Loucy (cell line): ENCODE data around the gene PIK3CB.

Source experiments
- EZH2phosphoT487 ChIP-seq: fragments of 200-600 bp; IDR thresholded peaks from 2 replicates; pipeline ENCODE4 v1.6.1; 2018; ENCODE audit warnings: antibody characterized with exemption, mild to moderate bottlenecking, moderate library complexity, borderline replicate concordance
- TF ChIP-seq, protein P1 (sequence below): fragments of 200-600 bp; sonication (generic); conservative IDR thresholded peaks from 2 replicates; pipeline ENCODE4 v1.5.1; 2014; ENCODE audit warnings: mild to moderate bottlenecking, antibody characterized with exemption, low read length

DNA sequence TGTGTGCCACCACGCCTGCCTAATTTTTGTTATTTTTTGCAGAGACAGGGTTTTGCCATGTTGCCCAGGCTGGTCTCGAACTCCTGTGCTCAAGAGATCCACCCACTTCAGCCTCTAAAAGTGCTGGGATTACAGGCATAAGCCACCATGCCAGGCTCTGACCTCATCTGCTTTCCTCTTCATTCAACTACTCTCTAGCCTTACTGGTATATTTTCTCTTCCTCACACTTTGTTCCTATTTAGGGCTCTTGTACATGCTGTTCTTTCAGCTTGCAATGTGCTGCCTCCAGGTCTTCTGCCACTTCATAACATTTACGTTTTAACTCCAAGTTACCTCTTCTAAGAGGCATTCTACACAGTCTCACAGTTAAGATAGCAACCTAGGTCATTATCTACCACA, 34.9 kb downstream of the PIK3CB start:
- TF ChIP-seq, protein P1, sequence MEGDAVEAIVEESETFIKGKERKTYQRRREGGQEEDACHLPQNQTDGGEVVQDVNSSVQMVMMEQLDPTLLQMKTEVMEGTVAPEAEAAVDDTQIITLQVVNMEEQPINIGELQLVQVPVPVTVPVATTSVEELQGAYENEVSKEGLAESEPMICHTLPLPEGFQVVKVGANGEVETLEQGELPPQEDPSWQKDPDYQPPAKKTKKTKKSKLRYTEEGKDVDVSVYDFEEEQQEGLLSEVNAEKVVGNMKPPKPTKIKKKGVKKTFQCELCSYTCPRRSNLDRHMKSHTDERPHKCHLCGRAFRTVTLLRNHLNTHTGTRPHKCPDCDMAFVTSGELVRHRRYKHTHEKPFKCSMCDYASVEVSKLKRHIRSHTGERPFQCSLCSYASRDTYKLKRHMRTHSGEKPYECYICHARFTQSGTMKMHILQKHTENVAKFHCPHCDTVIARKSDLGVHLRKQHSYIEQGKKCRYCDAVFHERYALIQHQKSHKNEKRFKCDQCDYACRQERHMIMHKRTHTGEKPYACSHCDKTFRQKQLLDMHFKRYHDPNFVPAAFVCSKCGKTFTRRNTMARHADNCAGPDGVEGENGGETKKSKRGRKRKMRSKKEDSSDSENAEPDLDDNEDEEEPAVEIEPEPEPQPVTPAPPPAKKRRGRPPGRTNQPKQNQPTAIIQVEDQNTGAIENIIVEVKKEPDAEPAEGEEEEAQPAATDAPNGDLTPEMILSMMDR = no peak
- TF ChIP-seq EZH2phosphoT487 = no peak
